HL-60 (cell line): Measurements from ENCODE around the gene CAVIN2.

Source experiments
- DNase-seq, 2 experiments: peaks; one replicate each; pipeline ENCODE4 v3.0.0-alpha.2; 2010 to 2020; ENCODE audit warnings: low read depth in 1 of 2, low spot score in 1 of 2
- H3K27ac ChIP-seq: fragments of 250-450 bp; sonication (Bioruptor Pico); replicated peaks from 2 replicates; pipeline ENCODE4 v1.5.1; 2020; ENCODE audit warnings: mild to moderate bottlenecking, moderate library complexity
- H3K27me3 ChIP-seq: fragments of 250-450 bp; sonication (Bioruptor Pico); 2 replicates; pipeline ENCODE4 v1.5.1; 2021; ENCODE audit warnings: mild to moderate bottlenecking, moderate library complexity; ENCODE audit not compliant: insufficient read depth, poor library complexity, severe bottlenecking
- H3K4me3 ChIP-seq: replicated peaks from 2 replicates; pipeline ENCODE4 v1.5.1; 2011; ENCODE audit warnings: mild to moderate bottlenecking, control low read depth, low read length; ENCODE audit not compliant: insufficient read depth
- CTCF ChIP-seq: IDR thresholded peaks from one replicate; pipeline ENCODE4 v1.5.1; 2011; ENCODE audit warnings: low read length, control low read depth, inconsistent platforms; ENCODE audit not compliant: insufficient read depth
- GABPA ChIP-seq: IDR thresholded peaks from 2 replicates; pipeline ENCODE4 v1.6.1; 2012; ENCODE audit warnings: low read depth
- POLR2AphosphoS5 ChIP-seq: IDR thresholded peaks from 2 replicates; pipeline ENCODE4 v1.6.1; 2012; ENCODE audit warnings: low read depth
- SPI1 ChIP-seq: IDR thresholded peaks from 2 replicates; pipeline ENCODE4 v1.6.1; 2012; ENCODE audit warnings: low read depth, mild to moderate bottlenecking, borderline replicate concordance
- TF ChIP-seq, protein P1 (sequence below): IDR thresholded peaks from 2 replicates; pipeline ENCODE4 v1.6.1; 2012; ENCODE audit warnings: low read depth; ENCODE audit not compliant: insufficient replicate concordance

Gene CAVIN2

GRCh38 chr2:191791953-191792560 lies 54.8 kb downstream of the CAVIN2 start:
- no peak for TF ChIP-seq GABPA
- TF ChIP-seq POLR2AphosphoS5: no peak
- TF ChIP-seq, protein P1, sequence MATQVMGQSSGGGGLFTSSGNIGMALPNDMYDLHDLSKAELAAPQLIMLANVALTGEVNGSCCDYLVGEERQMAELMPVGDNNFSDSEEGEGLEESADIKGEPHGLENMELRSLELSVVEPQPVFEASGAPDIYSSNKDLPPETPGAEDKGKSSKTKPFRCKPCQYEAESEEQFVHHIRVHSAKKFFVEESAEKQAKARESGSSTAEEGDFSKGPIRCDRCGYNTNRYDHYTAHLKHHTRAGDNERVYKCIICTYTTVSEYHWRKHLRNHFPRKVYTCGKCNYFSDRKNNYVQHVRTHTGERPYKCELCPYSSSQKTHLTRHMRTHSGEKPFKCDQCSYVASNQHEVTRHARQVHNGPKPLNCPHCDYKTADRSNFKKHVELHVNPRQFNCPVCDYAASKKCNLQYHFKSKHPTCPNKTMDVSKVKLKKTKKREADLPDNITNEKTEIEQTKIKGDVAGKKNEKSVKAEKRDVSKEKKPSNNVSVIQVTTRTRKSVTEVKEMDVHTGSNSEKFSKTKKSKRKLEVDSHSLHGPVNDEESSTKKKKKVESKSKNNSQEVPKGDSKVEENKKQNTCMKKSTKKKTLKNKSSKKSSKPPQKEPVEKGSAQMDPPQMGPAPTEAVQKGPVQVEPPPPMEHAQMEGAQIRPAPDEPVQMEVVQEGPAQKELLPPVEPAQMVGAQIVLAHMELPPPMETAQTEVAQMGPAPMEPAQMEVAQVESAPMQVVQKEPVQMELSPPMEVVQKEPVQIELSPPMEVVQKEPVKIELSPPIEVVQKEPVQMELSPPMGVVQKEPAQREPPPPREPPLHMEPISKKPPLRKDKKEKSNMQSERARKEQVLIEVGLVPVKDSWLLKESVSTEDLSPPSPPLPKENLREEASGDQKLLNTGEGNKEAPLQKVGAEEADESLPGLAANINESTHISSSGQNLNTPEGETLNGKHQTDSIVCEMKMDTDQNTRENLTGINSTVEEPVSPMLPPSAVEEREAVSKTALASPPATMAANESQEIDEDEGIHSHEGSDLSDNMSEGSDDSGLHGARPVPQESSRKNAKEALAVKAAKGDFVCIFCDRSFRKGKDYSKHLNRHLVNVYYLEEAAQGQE: no peak
- TF ChIP-seq SPI1: no peak
- TF ChIP-seq CTCF: no peak
- Histone ChIP-seq H3K4me3 (no peak overlapping the region), H3K27me3 (no peaks in the 10 kb centered on the region), H3K27ac (no peak overlapping the region)
- DNase-seq: no peak

DNA sequence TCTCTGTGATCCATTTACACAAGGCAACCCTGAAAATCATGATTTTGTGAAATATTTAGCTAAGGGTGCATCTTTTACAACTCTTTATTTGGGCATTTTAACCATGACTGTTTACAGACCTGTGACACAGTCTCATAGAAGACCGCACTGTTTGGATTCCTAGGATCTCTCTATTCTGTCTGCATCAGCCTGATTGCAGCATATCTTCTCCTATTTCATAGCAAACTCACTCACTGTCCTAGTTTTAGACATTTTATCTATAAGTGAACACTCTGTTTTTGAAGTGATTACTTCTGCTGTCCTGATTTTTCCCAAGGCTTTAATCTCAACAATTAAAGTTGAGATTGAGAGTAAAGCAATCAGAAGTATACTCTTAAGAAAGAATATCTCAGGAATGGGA lies 56.2 kb downstream of the CAVIN2 start:
- no peak overlapping the region for H3K4me3 ChIP-seq
- H3K27me3 ChIP-seq: no peaks in the 10 kb centered on the region
- no peak for TF ChIP-seq GABPA
- TF ChIP-seq, protein P1: no peak
- TF ChIP-seq POLR2AphosphoS5: no peak
- no peak for TF ChIP-seq SPI1
- no peak for TF ChIP-seq CTCF
- no peak overlapping the region for H3K27ac ChIP-seq
- DNase-seq: no peak

DNA sequence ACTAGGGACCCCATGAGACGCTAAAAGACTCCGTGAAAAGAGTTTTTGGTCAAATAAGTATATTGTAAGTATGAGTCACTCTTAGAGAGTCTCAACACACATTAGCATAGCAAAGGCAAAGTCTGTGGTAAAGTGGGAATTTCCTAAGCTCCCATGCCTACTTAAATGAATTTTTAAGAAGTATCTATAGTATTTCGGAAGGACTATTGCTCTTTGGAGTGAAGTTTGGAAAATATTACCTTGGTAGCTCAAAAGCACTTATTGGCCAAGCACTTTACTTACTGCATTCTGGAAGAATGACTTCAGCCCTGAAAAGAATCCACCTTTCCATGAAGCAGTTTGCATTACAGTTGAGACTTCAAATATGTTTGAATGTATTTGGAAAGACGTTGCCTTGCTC lies 57.1 kb downstream of the CAVIN2 start:
- DNase-seq: no peak
- TF ChIP-seq CTCF (no peak), SPI1 (no peak), POLR2AphosphoS5 (no peak), GABPA (no peak)
- TF ChIP-seq, protein P1: no peak
- H3K27me3 ChIP-seq: no peaks in the 10 kb centered on the region
- H3K27ac ChIP-seq: no peak overlapping the region
- no peak overlapping the region for H3K4me3 ChIP-seq
